Measurements from ENCODE around the gene CNTN2.

Gene CNTN2

DNA sequence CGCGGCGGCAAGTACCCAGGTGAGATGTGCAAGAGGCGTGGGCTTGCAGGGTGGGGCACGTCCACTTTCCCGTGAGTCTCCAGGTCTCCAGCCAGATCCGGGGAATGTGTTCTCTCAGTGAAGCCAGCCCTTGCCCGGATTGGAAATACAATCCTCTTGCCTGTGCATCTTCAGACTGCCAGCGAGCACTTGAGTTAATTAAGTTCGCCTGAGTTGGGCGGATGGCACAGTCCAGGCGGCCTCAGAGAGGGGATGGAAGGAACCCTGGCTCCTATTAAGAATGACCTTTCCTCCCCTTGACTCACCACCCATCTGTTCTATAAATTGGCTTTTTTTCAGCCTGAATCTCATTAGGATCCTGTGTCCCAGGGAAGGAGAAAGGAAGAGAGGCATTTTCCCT lies 33.3 kb upstream of the CNTN2 start:
- no peak overlapping the region for H3K9ac ChIP-seq (ENCODE audit: low read length)
- H3K27ac ChIP-seq (ENCODE audit: low read depth, low read length), result no peak overlapping the region
- peaks cover 4% of the 10 kb centered on the region for H3K4me1 ChIP-seq (ENCODE audit: insufficient read depth, low read length)
- no peaks in the 10 kb centered on the region for H3K9me3 ChIP-seq (ENCODE audit: low read length)
- H3K27me3 ChIP-seq (ENCODE audit: control insufficient read depth in 1 of 2, insufficient read depth in 2 of 2, low read length in 2 of 2), result no peaks in the 10 kb centered on the region
- no peak overlapping the region for H3K4me3 ChIP-seq (ENCODE audit: low read depth in 1 of 2, low read length in 2 of 2)
- no peaks in the 10 kb centered on the region for H3K36me3 ChIP-seq (ENCODE audit: insufficient read depth, low read length)

DNA sequence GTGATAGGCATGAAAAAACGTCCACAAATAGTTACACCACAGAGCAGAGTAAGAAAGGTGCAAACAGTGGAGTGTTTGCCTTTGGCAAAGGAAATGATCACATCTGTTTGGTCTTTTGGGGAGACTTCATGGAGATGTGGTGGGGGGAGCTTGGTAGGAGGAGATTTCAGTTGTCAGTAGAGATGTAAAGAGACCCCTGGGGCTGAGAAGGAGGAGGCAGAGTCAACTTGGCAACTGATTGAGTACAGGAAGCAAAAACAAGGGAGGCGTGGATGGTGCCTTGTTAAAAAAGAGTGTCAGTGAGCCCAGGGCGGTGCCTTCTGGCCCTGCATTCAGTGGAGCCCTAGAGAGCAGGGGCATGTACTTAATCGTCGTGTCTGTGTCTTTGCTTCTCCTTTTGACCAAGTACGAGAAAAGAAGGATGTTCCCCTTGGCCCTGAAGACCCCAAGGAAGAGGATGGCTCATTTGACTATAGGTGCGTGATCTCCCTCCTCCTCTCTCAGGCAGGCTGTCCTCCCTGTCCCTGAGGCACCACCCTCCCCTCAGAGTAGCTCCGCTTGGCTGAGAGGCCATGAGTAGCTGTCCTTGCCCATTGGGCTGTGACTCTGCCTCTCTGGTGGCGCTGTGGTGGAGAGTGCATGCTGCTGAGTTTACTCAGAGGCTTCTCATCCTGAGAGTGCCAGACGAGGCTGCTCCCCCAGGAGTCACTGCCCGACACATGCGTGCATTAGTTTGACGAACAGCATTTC lies 30.4 kb upstream of the CNTN2 start:
- Histone ChIP-seq H3K36me3 (ENCODE audit: insufficient read depth, low read length) (no peaks in the 10 kb centered on the region), H3K9ac (ENCODE audit: low read length) (no peak overlapping the region), H3K4me1 (ENCODE audit: insufficient read depth, low read length) (peaks cover 4% of the 10 kb centered on the region), H3K4me3 (ENCODE audit: low read depth in 1 of 2, low read length in 2 of 2) (no peak overlapping the region), H3K27ac (ENCODE audit: low read depth, low read length) (no peak overlapping the region), H3K27me3 (ENCODE audit: control insufficient read depth in 1 of 2, insufficient read depth in 2 of 2, low read length in 2 of 2) (no peaks in the 10 kb centered on the region), H3K9me3 (ENCODE audit: low read length) (no peaks in the 10 kb centered on the region)

DNA sequence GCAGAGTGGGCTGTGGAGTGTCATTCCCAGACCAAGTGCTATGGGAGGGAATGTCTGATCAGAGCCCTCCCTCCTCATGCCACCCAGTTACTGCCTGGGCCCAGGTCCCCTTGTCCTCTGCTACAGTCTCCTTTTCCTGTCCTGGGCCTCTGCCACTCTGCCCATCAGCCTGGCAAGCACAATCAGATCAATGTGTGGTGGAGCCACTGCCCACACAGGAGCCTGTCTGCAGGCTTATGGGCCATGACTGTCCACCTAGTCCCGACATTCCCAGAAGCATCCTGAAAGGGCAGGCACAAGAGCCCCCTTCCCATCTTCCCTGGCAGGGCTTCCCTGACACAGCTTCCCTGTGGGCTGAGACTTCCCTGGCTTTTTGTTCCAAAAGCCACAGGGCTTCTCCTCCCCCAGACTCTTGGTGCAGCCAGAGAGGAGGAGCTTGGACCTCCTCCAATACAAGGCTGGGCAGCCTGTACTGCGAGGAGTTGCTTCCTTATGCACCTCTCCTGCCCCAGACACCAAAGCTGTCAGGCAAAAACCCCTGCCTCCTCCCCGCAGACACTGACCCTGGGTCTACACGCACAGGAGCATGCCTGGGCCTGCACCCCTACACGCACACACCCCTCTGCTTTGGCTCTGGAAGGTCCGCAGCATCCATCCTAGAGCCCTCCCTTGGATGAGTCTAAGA lies 29.2 kb upstream of the CNTN2 start:
- H3K4me3 ChIP-seq (ENCODE audit: low read depth in 1 of 2, low read length in 2 of 2), result no peak overlapping the region
- H3K36me3 ChIP-seq (ENCODE audit: insufficient read depth, low read length), result no peaks in the 10 kb centered on the region
- no peaks in the 10 kb centered on the region for H3K9me3 ChIP-seq (ENCODE audit: low read length)
- H3K27ac ChIP-seq (ENCODE audit: low read depth, low read length), result no peak overlapping the region
- H3K9ac ChIP-seq (ENCODE audit: low read length), result no peak overlapping the region
- no peaks in the 10 kb centered on the region for H3K27me3 ChIP-seq (ENCODE audit: control insufficient read depth in 1 of 2, insufficient read depth in 2 of 2, low read length in 2 of 2)
- peaks cover 4% of the 10 kb centered on the region for H3K4me1 ChIP-seq (ENCODE audit: insufficient read depth, low read length)

DNA sequence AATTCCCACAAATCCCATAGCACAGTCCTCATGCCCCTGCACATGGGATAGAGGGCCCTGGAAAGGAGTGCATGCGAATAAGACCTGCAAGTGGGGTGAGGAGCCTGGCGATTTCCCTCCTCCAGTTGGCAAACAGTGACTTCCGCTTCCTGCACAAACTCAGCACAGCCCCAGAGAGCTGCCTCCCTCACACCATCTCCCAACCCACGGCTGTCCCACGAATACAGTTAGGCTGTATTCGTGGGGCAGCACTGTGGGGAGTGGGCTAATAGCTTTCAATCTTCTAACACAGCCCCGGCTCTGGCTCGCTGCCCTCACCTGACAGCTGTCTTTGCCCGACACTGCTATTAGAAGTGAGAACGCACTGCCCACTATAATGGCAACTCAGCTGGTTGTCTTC lies 28.2 kb upstream of the CNTN2 start:
- no peak overlapping the region for H3K9ac ChIP-seq (ENCODE audit: low read length)
- no peak overlapping the region for H3K27ac ChIP-seq (ENCODE audit: low read depth, low read length)
- no peaks in the 10 kb centered on the region for H3K36me3 ChIP-seq (ENCODE audit: insufficient read depth, low read length)
- H3K9me3 ChIP-seq (ENCODE audit: low read length), result no peaks in the 10 kb centered on the region
- H3K27me3 ChIP-seq (ENCODE audit: control insufficient read depth in 1 of 2, insufficient read depth in 2 of 2, low read length in 2 of 2), result no peaks in the 10 kb centered on the region
- H3K4me1 ChIP-seq (ENCODE audit: insufficient read depth, low read length), result peaks cover 4% of the 10 kb centered on the region
- H3K4me3 ChIP-seq (ENCODE audit: low read depth in 1 of 2, low read length in 2 of 2), result no peak overlapping the region

DNA sequence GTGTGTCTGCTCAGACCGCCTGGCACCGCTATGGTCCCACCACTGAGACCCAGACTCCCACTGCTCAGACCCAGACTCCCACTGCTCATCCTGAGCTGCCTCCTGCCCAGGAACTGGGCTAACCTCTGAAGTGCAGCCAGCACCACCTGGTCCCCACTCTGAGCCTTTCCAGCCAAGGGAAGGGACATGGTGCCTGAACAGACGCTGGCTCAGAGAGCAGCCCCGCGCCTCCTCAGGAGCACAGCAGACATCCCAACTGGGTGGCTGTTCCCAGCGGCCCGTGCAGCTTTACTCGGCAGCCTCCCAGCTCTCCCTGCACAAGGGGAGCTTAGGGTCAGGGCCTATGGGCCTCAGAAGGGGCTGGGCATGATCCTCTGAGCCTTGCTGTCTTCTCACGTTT lies 27.8 kb upstream of the CNTN2 start:
- Histone ChIP-seq H3K9ac (ENCODE audit: low read length) (no peak overlapping the region), H3K36me3 (ENCODE audit: insufficient read depth, low read length) (no peaks in the 10 kb centered on the region), H3K27ac (ENCODE audit: low read depth, low read length) (no peak overlapping the region), H3K4me1 (ENCODE audit: insufficient read depth, low read length) (peaks cover 4% of the 10 kb centered on the region), H3K27me3 (ENCODE audit: control insufficient read depth in 1 of 2, insufficient read depth in 2 of 2, low read length in 2 of 2) (no peaks in the 10 kb centered on the region), H3K4me3 (ENCODE audit: low read depth in 1 of 2, low read length in 2 of 2) (no peak overlapping the region), H3K9me3 (ENCODE audit: low read length) (no peaks in the 10 kb centered on the region)

DNA sequence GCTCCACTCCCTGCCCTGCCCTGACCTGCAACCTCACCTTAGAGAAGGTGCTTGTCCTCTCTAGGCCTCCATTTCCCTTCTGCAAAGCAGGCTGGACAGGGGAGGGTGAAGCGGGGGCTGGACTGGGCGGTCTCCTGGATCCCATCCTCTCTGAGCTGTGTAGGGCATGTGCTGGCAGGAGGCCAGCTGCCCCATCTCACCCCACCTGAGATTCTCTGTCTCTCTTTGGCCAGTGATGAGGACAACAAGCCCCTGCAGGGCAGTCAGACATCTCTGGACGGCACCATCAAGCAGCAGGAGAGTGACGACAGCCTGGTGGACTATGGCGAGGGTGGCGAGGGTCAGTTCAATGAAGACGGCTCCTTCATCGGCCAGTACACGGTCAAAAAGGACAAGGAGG lies 26.9 kb upstream of the CNTN2 start:
- Histone ChIP-seq H3K27ac (ENCODE audit: low read depth, low read length) (no peak overlapping the region), H3K27me3 (ENCODE audit: control insufficient read depth in 1 of 2, insufficient read depth in 2 of 2, low read length in 2 of 2) (no peaks in the 10 kb centered on the region), H3K4me1 (ENCODE audit: insufficient read depth, low read length) (peaks cover 4% of the 10 kb centered on the region), H3K9me3 (ENCODE audit: low read length) (no peaks in the 10 kb centered on the region), H3K4me3 (ENCODE audit: low read depth in 1 of 2, low read length in 2 of 2) (no peak overlapping the region), H3K9ac (ENCODE audit: low read length) (no peak overlapping the region), H3K36me3 (ENCODE audit: insufficient read depth, low read length) (no peaks in the 10 kb centered on the region)

DNA sequence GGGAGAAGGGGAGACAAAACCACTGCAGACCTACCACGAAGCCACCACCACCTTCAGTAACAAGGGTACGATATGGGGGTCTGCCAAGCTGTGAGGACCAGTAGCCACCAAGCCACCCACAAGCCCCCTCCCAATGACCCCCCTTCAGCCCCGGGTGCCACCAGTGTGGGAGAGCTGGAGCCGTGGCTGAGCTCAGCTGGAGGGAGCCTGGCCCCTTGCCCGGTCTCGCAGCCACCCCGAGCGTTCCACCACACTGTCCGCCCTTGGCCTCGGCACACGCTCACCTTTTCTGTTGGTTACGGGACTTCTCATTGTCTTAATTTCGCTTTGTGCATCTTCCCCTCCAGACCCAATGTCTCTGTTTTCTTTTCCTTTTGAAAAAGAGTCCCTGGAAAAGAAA lies 26.4 kb upstream of the CNTN2 start:
- H3K27ac ChIP-seq (ENCODE audit: low read depth, low read length), result no peak overlapping the region
- no peaks in the 10 kb centered on the region for H3K9me3 ChIP-seq (ENCODE audit: low read length)
- peaks cover 4% of the 10 kb centered on the region for H3K4me1 ChIP-seq (ENCODE audit: insufficient read depth, low read length)
- no peak overlapping the region for H3K4me3 ChIP-seq (ENCODE audit: low read depth in 1 of 2, low read length in 2 of 2)
- no peaks in the 10 kb centered on the region for H3K36me3 ChIP-seq (ENCODE audit: insufficient read depth, low read length)
- H3K9ac ChIP-seq (ENCODE audit: low read length), result no peak overlapping the region
- H3K27me3 ChIP-seq (ENCODE audit: control insufficient read depth in 1 of 2, insufficient read depth in 2 of 2, low read length in 2 of 2), result no peaks in the 10 kb centered on the region

DNA sequence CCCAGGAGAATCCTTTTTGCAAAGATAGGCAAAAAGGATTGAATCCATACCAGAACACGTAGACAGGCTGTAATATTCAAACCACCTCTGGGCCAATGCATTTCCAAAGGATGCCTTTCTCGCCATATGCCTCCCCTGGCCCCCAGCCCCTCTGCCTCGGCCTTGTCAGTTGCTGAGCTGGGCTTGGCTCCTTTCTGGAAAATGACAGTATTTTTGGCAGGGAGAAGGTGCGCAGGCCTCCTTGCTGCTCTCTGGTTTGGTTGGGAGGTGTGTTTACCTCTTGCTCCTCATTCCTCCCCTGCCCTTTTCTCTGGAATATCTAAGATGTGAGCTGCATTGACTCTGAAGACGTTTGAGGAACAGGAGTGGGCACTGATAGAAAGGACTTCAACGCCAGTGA lies 26.0 kb upstream of the CNTN2 start:
- H3K9ac ChIP-seq (ENCODE audit: low read length), result no peak overlapping the region
- H3K27me3 ChIP-seq (ENCODE audit: control insufficient read depth in 1 of 2, insufficient read depth in 2 of 2, low read length in 2 of 2), result no peaks in the 10 kb centered on the region
- H3K4me3 ChIP-seq (ENCODE audit: low read depth in 1 of 2, low read length in 2 of 2), result no peak overlapping the region
- H3K36me3 ChIP-seq (ENCODE audit: insufficient read depth, low read length), result no peaks in the 10 kb centered on the region
- H3K27ac ChIP-seq (ENCODE audit: low read depth, low read length), result no peak overlapping the region
- H3K9me3 ChIP-seq (ENCODE audit: low read length), result no peaks in the 10 kb centered on the region
- H3K4me1 ChIP-seq (ENCODE audit: insufficient read depth, low read length), result peaks cover 4% of the 10 kb centered on the region

DNA sequence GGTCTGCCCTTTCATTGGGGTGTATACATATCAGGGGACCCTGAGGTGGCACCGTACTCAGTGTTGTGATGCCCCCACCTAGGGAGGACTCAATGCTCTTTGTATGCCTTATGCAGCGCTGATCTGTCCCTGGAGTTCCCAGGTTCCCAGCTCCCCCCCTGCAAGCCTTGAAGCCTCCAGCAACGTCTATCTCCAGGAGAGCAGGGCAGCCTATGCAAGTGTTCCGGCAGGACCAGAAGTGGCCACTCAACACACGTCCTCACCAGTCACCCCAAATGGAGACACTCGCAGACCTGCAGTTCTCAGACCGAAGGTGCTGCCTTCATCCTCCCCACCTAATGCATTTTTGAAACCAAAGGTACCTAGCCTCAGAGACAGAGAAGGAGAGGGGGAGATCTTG lies 25.2 kb upstream of the CNTN2 start:
- H3K36me3 ChIP-seq (ENCODE audit: insufficient read depth, low read length), result no peaks in the 10 kb centered on the region
- H3K4me1 ChIP-seq (ENCODE audit: insufficient read depth, low read length), result peaks cover 4% of the 10 kb centered on the region
- no peaks in the 10 kb centered on the region for H3K27me3 ChIP-seq (ENCODE audit: control insufficient read depth in 1 of 2, insufficient read depth in 2 of 2, low read length in 2 of 2)
- H3K9me3 ChIP-seq (ENCODE audit: low read length), result no peaks in the 10 kb centered on the region
- no peak overlapping the region for H3K4me3 ChIP-seq (ENCODE audit: low read depth in 1 of 2, low read length in 2 of 2)
- H3K9ac ChIP-seq (ENCODE audit: low read length), result no peak overlapping the region
- no peak overlapping the region for H3K27ac ChIP-seq (ENCODE audit: low read depth, low read length)

DNA sequence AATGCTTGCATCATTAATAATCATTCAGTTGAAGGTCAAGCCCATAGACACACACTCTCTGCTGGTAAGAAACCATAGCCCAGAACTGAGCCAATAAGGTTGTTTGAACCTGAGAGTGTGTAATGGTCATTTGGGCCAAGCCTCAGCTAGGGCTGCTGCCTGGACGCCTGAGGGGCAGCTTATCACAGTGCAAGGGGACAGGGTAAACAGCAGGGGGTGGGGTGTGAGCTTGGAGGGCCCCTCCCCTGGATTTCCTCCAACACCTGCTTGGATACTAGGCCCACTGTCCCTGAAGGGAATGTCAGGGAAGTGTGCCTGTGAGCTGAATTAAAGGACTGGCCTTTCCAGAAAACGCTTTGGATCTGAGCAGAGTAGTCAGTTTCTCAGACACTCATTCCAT lies 24.6 kb upstream of the CNTN2 start:
- H3K9me3 ChIP-seq (ENCODE audit: low read length), result no peaks in the 10 kb centered on the region
- H3K4me3 ChIP-seq (ENCODE audit: low read depth in 1 of 2, low read length in 2 of 2), result no peak overlapping the region
- no peaks in the 10 kb centered on the region for H3K36me3 ChIP-seq (ENCODE audit: insufficient read depth, low read length)
- H3K4me1 ChIP-seq (ENCODE audit: insufficient read depth, low read length), result peaks cover 4% of the 10 kb centered on the region
- no peak overlapping the region for H3K27ac ChIP-seq (ENCODE audit: low read depth, low read length)
- H3K27me3 ChIP-seq (ENCODE audit: control insufficient read depth in 1 of 2, insufficient read depth in 2 of 2, low read length in 2 of 2), result no peaks in the 10 kb centered on the region
- H3K9ac ChIP-seq (ENCODE audit: low read length), result no peak overlapping the region

DNA sequence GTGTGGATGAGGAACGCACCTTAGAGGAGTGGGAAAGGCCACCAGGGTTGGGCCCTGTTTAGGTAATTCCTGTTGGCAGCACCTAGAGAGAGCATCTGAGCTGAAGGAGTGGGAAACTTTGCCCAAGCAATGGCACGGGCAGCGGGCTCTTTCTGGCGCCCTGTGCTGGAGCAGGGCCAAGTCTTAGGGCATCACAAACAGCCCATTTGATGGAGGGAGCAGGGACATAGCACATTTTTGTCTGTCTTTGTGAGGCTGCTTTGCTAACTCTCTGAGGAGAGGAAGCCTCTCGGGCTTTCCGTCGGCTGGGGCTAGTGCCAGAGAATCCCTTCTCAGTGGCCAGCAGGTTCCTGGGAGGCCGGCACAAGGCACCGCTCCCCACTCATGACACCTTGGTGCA lies 22.5 kb upstream of the CNTN2 start:
- Histone ChIP-seq H3K36me3 (ENCODE audit: insufficient read depth, low read length) (no peaks in the 10 kb centered on the region), H3K27me3 (ENCODE audit: control insufficient read depth in 1 of 2, insufficient read depth in 2 of 2, low read length in 2 of 2) (no peaks in the 10 kb centered on the region), H3K9ac (ENCODE audit: low read length) (no peak overlapping the region), H3K4me3 (ENCODE audit: low read depth in 1 of 2, low read length in 2 of 2) (no peak overlapping the region), H3K4me1 (ENCODE audit: insufficient read depth, low read length) (no peaks in the 10 kb centered on the region), H3K9me3 (ENCODE audit: low read length) (no peaks in the 10 kb centered on the region), H3K27ac (ENCODE audit: low read depth, low read length) (no peak overlapping the region)

DNA sequence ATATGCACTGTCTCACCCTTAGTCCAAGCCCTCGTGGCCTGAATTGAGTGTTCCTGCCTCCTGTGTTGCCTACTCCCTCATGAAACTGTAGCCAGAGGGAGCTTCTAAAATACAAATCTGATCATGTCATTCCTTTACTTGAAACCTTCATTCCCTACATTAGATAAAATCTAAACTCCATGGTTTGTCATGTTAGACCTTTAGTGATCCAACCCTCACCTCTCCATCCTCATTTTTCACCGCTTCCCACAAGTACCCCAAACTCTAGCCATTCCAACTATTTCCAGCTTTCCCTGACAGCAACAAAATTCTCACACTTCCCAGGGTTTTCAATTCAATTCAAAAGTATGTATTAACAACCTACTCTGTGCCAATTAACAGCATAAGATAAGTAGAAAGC lies 18.3 kb upstream of the CNTN2 start:
- H3K36me3 ChIP-seq (ENCODE audit: insufficient read depth, low read length), result no peaks in the 10 kb centered on the region
- H3K4me3 ChIP-seq (ENCODE audit: low read depth in 1 of 2, low read length in 2 of 2), result no peak overlapping the region
- no peaks in the 10 kb centered on the region for H3K27me3 ChIP-seq (ENCODE audit: control insufficient read depth in 1 of 2, insufficient read depth in 2 of 2, low read length in 2 of 2)
- H3K27ac ChIP-seq (ENCODE audit: low read depth, low read length), result no peak overlapping the region
- H3K9ac ChIP-seq (ENCODE audit: low read length), result no peak overlapping the region
- no peaks in the 10 kb centered on the region for H3K9me3 ChIP-seq (ENCODE audit: low read length)
- H3K4me1 ChIP-seq (ENCODE audit: insufficient read depth, low read length), result no peaks in the 10 kb centered on the region
